Hepatocyte (in vitro differentiated cells): ENCODE results near the gene AQP12A.

Experiments
- CTCF ChIP-seq: fragments of 200-600 bp; sonication (generic); IDR thresholded peaks from 2 replicates; pipeline ENCODE4 v1.5.1; 2016; ENCODE audit warnings: antibody characterized with exemption, mild to moderate bottlenecking; ENCODE audit not compliant: poor library complexity
- EZH2 ChIP-seq: fragments of 200-600 bp; sonication (generic); IDR thresholded peaks from 2 replicates; pipeline ENCODE4 v1.6.1; 2016; ENCODE audit warnings: antibody characterized with exemption, mild to moderate bottlenecking, borderline replicate concordance

GRCh38 chr2:240718896-240719490, 27.3 kb downstream of the AQP12A start:
- TF ChIP-seq CTCF (no peak), EZH2 (no peak)
